CD4-positive, alpha-beta memory T cell (primary cell): ENCODE measurements around the gene ADGRD1. TPM values are rescaled to one million over a fixed set of nuclear protein-coding genes. Genes with fewer than 3 reads are reported as not detected.

Source experiments
- CTCF ChIA-PET: fragments of 350-600 bp; sonication (Branson Sonifier 250); formaldehyde crosslinking; loops from one replicate; lab custom pipeline; 2021; ENCODE audit warnings: inconsistent platforms; ENCODE audit not compliant: partially characterized antibody; lab: Charles Lee
- POLR2A ChIA-PET: fragments of 350-600 bp; sonication (Branson Sonifier 250); formaldehyde crosslinking; loops from one replicate; lab custom pipeline; 2021; ENCODE audit not compliant: partially characterized antibody; lab: Charles Lee
- DNase-seq, 5 donors: peaks; one replicate each; pipeline versions ENCODE4 v3.0.0 to v3.0.0-alpha.2; 2020 to 2022; ENCODE audit warnings: mixed read lengths in 1 of 5
- H3K27ac ChIP-seq: one replicate; pipeline ENCODE4 v1.7.0; 2013; ENCODE audit warnings: low read depth, low read length
- H3K27me3 ChIP-seq: 2 replicates; pipeline ENCODE4 v1.7.0; 2013; ENCODE audit warnings: mild to moderate bottlenecking, low read length, moderate library complexity; ENCODE audit not compliant: insufficient read depth
- H3K36me3 ChIP-seq: 2 replicates; pipeline ENCODE4 v1.7.0; 2013; ENCODE audit warnings: mild to moderate bottlenecking, low read length, moderate library complexity; ENCODE audit not compliant: insufficient read depth
- H3K4me1 ChIP-seq: 2 replicates; pipeline ENCODE4 v1.7.0; 2013; ENCODE audit warnings: mild to moderate bottlenecking, low read length, moderate library complexity; ENCODE audit not compliant: insufficient read depth
- H3K4me3 ChIP-seq, 2 donors: one replicate each; pipeline ENCODE4 v1.7.0; 2013; ENCODE audit warnings: low read length in 2 of 2, mild to moderate bottlenecking in 1 of 2
- H3K9me3 ChIP-seq, 2 donors: one replicate each; pipeline ENCODE4 v1.7.0; 2013; ENCODE audit warnings: low read length in 2 of 2, control low read depth in 1 of 2; ENCODE audit not compliant: control insufficient read depth in 1 of 2
- H3K27ac Mint-ChIP-seq, 7 donors: one replicate each; pipeline ENCODE4 v1.8.0; 2020 to 2021; ENCODE audit warnings: mixed read lengths in 7 of 7, mild to moderate bottlenecking in 6 of 7, inconsistent platforms in 3 of 7, moderate library complexity in 3 of 7
- H3K27me3 Mint-ChIP-seq, 2 donors: one replicate each; pipeline ENCODE4 v1.8.0; 2020 to 2021; ENCODE audit warnings: mixed read lengths in 2 of 2
- H3K36me3 Mint-ChIP-seq, 2 donors: one replicate each; pipeline ENCODE4 v1.8.0; 2020 to 2021; ENCODE audit warnings: mixed read lengths in 2 of 2, inconsistent platforms in 1 of 2, mild to moderate bottlenecking in 1 of 2
- H3K4me1 Mint-ChIP-seq, 4 donors: one replicate each; pipeline ENCODE4 v1.8.0; 2020 to 2021; ENCODE audit warnings: mixed read lengths in 4 of 4, mild to moderate bottlenecking in 1 of 4
- H3K4me3 Mint-ChIP-seq, 8 donors: one replicate each; pipeline ENCODE4 v1.8.0; 2020 to 2021; ENCODE audit warnings: mixed read lengths in 8 of 8, mild to moderate bottlenecking in 7 of 8, moderate library complexity in 6 of 8, inconsistent platforms in 3 of 8
- H3K9me3 Mint-ChIP-seq, 8 donors: one replicate each; pipeline ENCODE4 v1.8.0; 2020 to 2021; ENCODE audit warnings: mixed read lengths in 8 of 8, mild to moderate bottlenecking in 5 of 8, inconsistent platforms in 3 of 8, moderate library complexity in 1 of 8
- intact Hi-C: fragments of 100-400 bp; cut with micrococcal nuclease; formaldehyde crosslinking; loops from one replicate; pipeline ENCODE4 v1.15.1; 2023
- polyA plus RNA-seq, 2 donors: library from polyadenylated mRNA; unstranded; fragments of 300-500 nt; fragmentation: Illumina TruSeq; gene quantifications; one replicate each; pipeline ENCODE4 v1.2.3, GENCODE V29; 2021
- total RNA-seq, 2 experiments: library from RNA; stranded (reverse); gene quantifications; one replicate each; pipeline ENCODE4 v1.2.3, GENCODE V29; 2021

The ADGRD1 gene
- total and polyA plus RNA-seq, 4 experiments from 2014 or later = not detected

GRCh38 chr12:131003036-131003715, 49.5 kb downstream of the ADGRD1 start:
- Mint-ChIP-seq H3K36me3 (no peaks in the 10 kb centered on the region), H3K27ac (no peak overlapping the region), H3K9me3 (peaks cover 0 to 10% (median 1%) of the 10 kb centered on the region in 8 donors), H3K27me3 (no peaks in the 10 kb centered on the region), H3K4me1 (peaks cover 0 to 1% (median 0%) of the 10 kb centered on the region in 4 donors), H3K4me3 (peak overlapping the region in 1 of 8 donors; percentile 42)
- H3K27me3 ChIP-seq = no peaks in the 10 kb centered on the region
- H3K36me3 ChIP-seq = no peaks in the 10 kb centered on the region
- no peak overlapping the region for H3K4me3 ChIP-seq
- H3K4me1 ChIP-seq = no peaks in the 10 kb centered on the region
- ChIA-PET CTCF (no interaction called here), POLR2A (no interaction called here)
- no peaks in the 10 kb centered on the region for H3K9me3 ChIP-seq
- H3K27ac ChIP-seq = no peak overlapping the region
- intact Hi-C loops = no loop called here
- DNase-seq = no peak

- Histone ChIP-seq H3K27me3 (no peaks in the 10 kb centered on the region), H3K36me3 (no peaks in the 10 kb centered on the region), H3K4me3 (no peak overlapping the region), H3K4me1 (no peaks in the 10 kb centered on the region), H3K27ac (no peak overlapping the region), H3K9me3 (no peaks in the 10 kb centered on the region)
- intact Hi-C loops = no loop called here
- CTCF ChIA-PET = interaction anchor here (0.6 kb wide), 1 partner anchor 142 kb away, joined by 3 read pairs; no protein-coding TSS in a partner anchor
- H3K36me3 Mint-ChIP-seq = no peaks in the 10 kb centered on the region
- no peak overlapping the region for H3K27ac Mint-ChIP-seq
- DNase-seq = no peak
- peak overlapping the region in 3 of 8 donors; percentile 42 to 57 (median 54) for H3K4me3 Mint-ChIP-seq
- H3K4me1 Mint-ChIP-seq = peaks cover 0 to 1% (median 0%) of the 10 kb centered on the region in 4 donors
- POLR2A ChIA-PET = no interaction called here
- peaks cover 0 to 7% (median 1%) of the 10 kb centered on the region in 8 donors for H3K9me3 Mint-ChIP-seq
- no peaks in the 10 kb centered on the region for H3K27me3 Mint-ChIP-seq
Observed at GRCh38 chr12:131003716-131004045, 50.0 kb downstream of the ADGRD1 start.

- Mint-ChIP-seq H3K4me3 (peak overlapping the region in 4 of 8 donors; percentile 46 to 66 (median 56)), H3K4me1 (peaks cover 0 to 1% (median 0%) of the 10 kb centered on the region in 4 donors), H3K27ac (no peak overlapping the region), H3K9me3 (peaks cover 0 to 6% (median 0%) of the 10 kb centered on the region in 8 donors), H3K36me3 (no peaks in the 10 kb centered on the region), H3K27me3 (no peaks in the 10 kb centered on the region)
- no peaks in the 10 kb centered on the region for H3K4me1 ChIP-seq
- H3K4me3 ChIP-seq = no peak overlapping the region
- no peaks in the 10 kb centered on the region for H3K9me3 ChIP-seq
- H3K27ac ChIP-seq = no peak overlapping the region
- intact Hi-C loops = no loop called here
- no peaks in the 10 kb centered on the region for H3K27me3 ChIP-seq
- ChIA-PET POLR2A (no interaction called here), CTCF (interaction anchor here (0.6 kb wide), 1 partner anchor 142 kb away, joined by 3 read pairs; no protein-coding TSS in a partner anchor)
- H3K36me3 ChIP-seq = no peaks in the 10 kb centered on the region
- DNase-seq = no peak
Observed at GRCh38 chr12:131004166-131004565, 50.5 kb downstream of the ADGRD1 start.

- Histone ChIP-seq H3K4me1 (no peaks in the 10 kb centered on the region), H3K9me3 (no peaks in the 10 kb centered on the region), H3K4me3 (no peak overlapping the region), H3K27me3 (no peaks in the 10 kb centered on the region), H3K36me3 (no peaks in the 10 kb centered on the region), H3K27ac (no peak overlapping the region)
- Mint-ChIP-seq H3K27ac (no peak overlapping the region), H3K36me3 (no peaks in the 10 kb centered on the region), H3K9me3 (peaks cover 0 to 3% (median 0%) of the 10 kb centered on the region in 8 donors), H3K4me1 (peaks cover 0 to 1% (median 0%) of the 10 kb centered on the region in 4 donors), H3K27me3 (peaks cover 1% of the 10 kb centered on the region in 2 donors), H3K4me3 (no peak overlapping the region)
- intact Hi-C loops = no loop called here
- no peak for DNase-seq
- ChIA-PET POLR2A (no interaction called here), CTCF (no interaction called here)
Observed at GRCh38 chr12:131005161-131006035, 51.7 kb downstream of the ADGRD1 start.

- Histone ChIP-seq H3K27me3 (no peaks in the 10 kb centered on the region), H3K4me1 (no peaks in the 10 kb centered on the region), H3K36me3 (no peaks in the 10 kb centered on the region), H3K4me3 (no peak overlapping the region), H3K27ac (no peak overlapping the region), H3K9me3 (no peaks in the 10 kb centered on the region)
- H3K36me3 Mint-ChIP-seq = no peaks in the 10 kb centered on the region
- DNase-seq = no peak
- H3K27me3 Mint-ChIP-seq = peaks cover 2 to 3% of the 10 kb centered on the region in 2 donors
- intact Hi-C loops = no loop called here
- no peak overlapping the region for H3K4me3 Mint-ChIP-seq
- POLR2A ChIA-PET = no interaction called here
- H3K27ac Mint-ChIP-seq = no peak overlapping the region
- H3K4me1 Mint-ChIP-seq = peaks cover 0 to 1% (median 0%) of the 10 kb centered on the region in 4 donors
- H3K9me3 Mint-ChIP-seq = peaks cover 0 to 3% (median 0%) of the 10 kb centered on the region in 8 donors
- CTCF ChIA-PET = no interaction called here
Observed at GRCh38 chr12:131006036-131006735, 52.5 kb downstream of the ADGRD1 start.

GRCh38 chr12:131007031-131007739, 53.5 kb downstream of the ADGRD1 start:
- CTCF ChIA-PET = no interaction called here
- Mint-ChIP-seq H3K9me3 (peaks cover 0 to 2% (median 0%) of the 10 kb centered on the region in 8 donors), H3K4me3 (no peak overlapping the region), H3K27me3 (peaks cover 2 to 3% of the 10 kb centered on the region in 2 donors), H3K4me1 (peaks cover 0 to 1% (median 0%) of the 10 kb centered on the region in 4 donors), H3K27ac (no peak overlapping the region), H3K36me3 (no peaks in the 10 kb centered on the region)
- Histone ChIP-seq H3K9me3 (no peaks in the 10 kb centered on the region), H3K27me3 (no peaks in the 10 kb centered on the region), H3K36me3 (no peaks in the 10 kb centered on the region), H3K4me3 (no peak overlapping the region), H3K4me1 (no peaks in the 10 kb centered on the region), H3K27ac (no peak overlapping the region)
- POLR2A ChIA-PET = no interaction called here
- DNase-seq = no peak
- intact Hi-C loops = no loop called here
